Retinal pigment epithelial cell (primary cell): ENCODE measurements around the gene NAA60.

Source experiments
- DNase-seq: peaks from one replicate; pipeline ENCODE4 v3.0.0-alpha.2; 2010; ENCODE audit warnings: low read depth
- H3K4me3 ChIP-seq: 2 replicates; pipeline ENCODE4 v1.5.1; 2011; ENCODE audit warnings: mild to moderate bottlenecking, low read length, control low read depth, moderate library complexity
- TF ChIP-seq, protein P1 (sequence below): conservative IDR thresholded peaks from 2 replicates; pipeline ENCODE4 v1.5.1; 2011; ENCODE audit warnings: low read depth, low read length, control low read depth, inconsistent platforms

The NAA60 gene

DNA sequence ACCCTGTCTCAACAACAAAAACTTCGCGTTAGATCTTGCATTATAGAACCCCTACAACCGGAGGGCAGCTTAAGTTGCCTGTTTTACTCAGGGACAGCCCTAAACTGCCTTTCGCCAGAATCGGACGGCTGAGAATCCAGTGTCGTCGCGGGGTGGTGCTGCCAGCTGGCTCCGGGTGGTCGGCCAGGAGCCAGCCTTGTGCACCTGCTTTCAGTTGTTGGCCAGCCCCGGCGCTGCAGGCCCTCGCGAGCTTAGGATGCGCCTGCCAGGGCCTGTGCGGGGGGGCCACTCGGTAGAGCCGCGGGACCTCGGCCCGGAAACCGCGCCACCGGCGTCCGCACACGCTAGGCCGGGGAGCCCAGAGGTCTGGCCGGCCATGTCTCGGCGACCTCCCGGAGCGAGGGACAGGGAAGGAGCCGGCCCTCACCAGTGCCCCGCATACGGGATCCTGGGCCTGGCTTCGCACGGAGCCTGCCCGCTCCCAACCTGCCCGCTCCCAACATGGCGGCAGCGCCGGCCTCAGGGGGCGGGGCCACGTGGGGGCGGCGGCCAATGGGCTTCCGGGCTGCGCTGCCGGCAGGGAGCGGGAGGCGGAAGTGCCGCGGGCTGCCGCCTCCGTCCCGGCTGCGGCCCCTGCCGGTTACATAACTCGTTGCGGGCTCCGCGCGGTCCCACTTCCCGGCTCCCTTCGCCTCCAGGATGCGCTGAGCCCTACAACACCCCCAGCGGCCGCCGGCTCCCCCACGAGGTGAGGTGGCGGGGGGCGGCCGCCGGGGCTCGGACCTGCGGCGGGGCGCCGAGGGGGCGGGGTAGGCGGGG lies 14.2 kb downstream of the NAA60 start:
- TF ChIP-seq, protein P1, sequence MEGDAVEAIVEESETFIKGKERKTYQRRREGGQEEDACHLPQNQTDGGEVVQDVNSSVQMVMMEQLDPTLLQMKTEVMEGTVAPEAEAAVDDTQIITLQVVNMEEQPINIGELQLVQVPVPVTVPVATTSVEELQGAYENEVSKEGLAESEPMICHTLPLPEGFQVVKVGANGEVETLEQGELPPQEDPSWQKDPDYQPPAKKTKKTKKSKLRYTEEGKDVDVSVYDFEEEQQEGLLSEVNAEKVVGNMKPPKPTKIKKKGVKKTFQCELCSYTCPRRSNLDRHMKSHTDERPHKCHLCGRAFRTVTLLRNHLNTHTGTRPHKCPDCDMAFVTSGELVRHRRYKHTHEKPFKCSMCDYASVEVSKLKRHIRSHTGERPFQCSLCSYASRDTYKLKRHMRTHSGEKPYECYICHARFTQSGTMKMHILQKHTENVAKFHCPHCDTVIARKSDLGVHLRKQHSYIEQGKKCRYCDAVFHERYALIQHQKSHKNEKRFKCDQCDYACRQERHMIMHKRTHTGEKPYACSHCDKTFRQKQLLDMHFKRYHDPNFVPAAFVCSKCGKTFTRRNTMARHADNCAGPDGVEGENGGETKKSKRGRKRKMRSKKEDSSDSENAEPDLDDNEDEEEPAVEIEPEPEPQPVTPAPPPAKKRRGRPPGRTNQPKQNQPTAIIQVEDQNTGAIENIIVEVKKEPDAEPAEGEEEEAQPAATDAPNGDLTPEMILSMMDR = peak; percentile 45
- H3K4me3 ChIP-seq = peak overlapping the region; percentile 87
- no peak for DNase-seq

DNA sequence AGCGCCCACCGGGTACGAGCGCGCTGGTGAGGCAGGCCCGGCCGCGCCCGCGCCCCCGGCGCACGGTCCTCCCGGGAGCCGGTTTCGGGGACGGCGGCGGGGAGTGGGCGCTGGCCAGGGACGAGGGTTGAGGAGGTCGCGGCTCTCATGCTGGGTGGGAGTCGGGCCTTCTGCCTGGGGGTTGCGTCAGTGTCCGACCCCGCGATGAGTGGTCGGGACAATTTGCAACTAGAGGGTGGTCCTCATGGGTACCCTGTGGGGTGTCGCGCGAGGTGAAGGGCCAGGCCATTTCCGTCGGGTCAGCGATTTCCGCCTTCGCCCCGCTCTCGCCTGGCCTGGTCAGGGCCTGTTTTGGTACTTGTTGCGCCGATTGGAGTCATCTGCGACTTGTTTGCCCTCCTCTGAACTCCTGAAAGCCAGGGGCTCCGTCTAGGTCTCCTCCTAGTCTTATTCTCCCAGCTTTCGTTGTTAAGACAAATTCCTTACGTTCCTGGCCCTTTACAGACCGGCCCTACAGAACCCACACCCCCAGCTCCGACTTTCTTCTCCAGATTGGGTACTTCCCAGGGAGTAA lies 14.9 kb downstream of the NAA60 start:
- TF ChIP-seq, protein P1 = no peak
- DNase-seq = no peak
- peak overlapping the region; percentile 87 for H3K4me3 ChIP-seq

GRCh38 chr16:3458852-3459361 lies 15.4 kb downstream of the NAA60 start:
- DNase-seq = no peak
- TF ChIP-seq, protein P1 = no peak
- H3K4me3 ChIP-seq = peak overlapping the region; percentile 87

DNA sequence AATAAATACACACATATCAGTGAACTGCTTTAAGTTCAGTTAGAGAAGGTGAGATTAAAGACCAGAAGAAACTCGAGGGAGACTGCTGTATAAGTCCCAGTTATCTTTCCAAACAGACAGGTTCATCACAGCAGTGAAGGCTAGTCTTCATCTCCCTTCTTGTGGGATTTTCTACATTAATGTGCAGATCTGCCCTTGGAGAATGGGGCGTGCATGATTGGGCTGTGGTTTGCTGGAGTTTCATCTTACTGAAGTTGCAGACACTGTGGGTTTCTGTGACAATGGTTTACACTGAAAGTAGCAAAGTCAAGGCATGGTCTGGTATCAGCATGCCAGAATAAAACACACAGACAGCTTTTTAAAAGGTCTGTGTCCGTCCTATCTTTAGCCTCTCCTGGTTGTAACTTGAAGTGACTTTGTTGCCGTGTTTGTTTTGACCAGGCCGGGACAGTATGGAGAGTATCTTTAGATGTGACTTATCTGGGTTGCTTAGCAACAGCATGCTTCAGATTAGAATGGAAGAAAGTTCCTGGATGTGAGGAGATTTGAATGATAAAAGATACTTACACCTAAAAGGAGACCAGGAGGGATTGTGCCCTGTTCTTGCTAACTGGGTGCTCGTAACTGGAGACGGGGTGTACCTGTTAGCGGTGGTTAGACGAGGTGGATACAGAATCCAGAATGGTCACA lies 16.1 kb downstream of the NAA60 start:
- no peak for DNase-seq
- H3K4me3 ChIP-seq = peak overlapping the region; percentile 87
- TF ChIP-seq, protein P1 = no peak

GRCh38 chr16:3460121-3460520 lies 16.6 kb downstream of the NAA60 start:
- TF ChIP-seq, protein P1 = no peak
- DNase-seq = no peak
- H3K4me3 ChIP-seq = no peak overlapping the region

GRCh38 chr16:3460585-3460984 lies 17.1 kb downstream of the NAA60 start:
- no peak for DNase-seq
- H3K4me3 ChIP-seq = no peak overlapping the region
- TF ChIP-seq, protein P1 = no peak
